Measurements from ENCODE around the gene BHLHE40. TPM values are rescaled to one million over a fixed set of nuclear protein-coding genes. Genes with fewer than 3 reads are reported as not detected.

The BHLHE40 gene
- total and polyA plus RNA-seq, 2 of the 4 experiments (the other 2 are of a cell fraction) = 22.8 to 31.8 TPM

- Histone ChIP-seq H3K18ac (ENCODE audit: low read depth, low read length) (no peak overlapping the region), H3K14ac (replicated peaks; ENCODE audit: low read depth, low read length) (no peak overlapping the region), H3K27ac (ENCODE audit: insufficient read depth, low read length) (no peak overlapping the region), H2AK9ac (replicated peaks; ENCODE audit: low read depth, low read length, poor library complexity) (no peak overlapping the region), H2AFZ (replicated peaks; ENCODE audit: low read length, poor library complexity) (peak overlapping the region; percentile 36), H3K36me3 (ENCODE audit: control insufficient read depth, insufficient read depth, low read length) (no peaks in the 10 kb centered on the region), H3K4me1 (ENCODE audit: control insufficient read depth, insufficient read depth, low read length) (no peaks in the 10 kb centered on the region; the same call in 1 of the 2 replicates), H3K79me1 (ENCODE audit: low read depth in 1 of 2, low read length in 2 of 2) (no peaks in the 10 kb centered on the region), H3K27me3 (ENCODE audit: control insufficient read depth, insufficient read depth, low read length) (no peaks in the 10 kb centered on the region), H3K23ac (ENCODE audit: low read depth, low read length) (no peak overlapping the region), H4K5ac (ENCODE audit: low read depth, low read length) (no peak overlapping the region), H2BK5ac (ENCODE audit: low read depth, low read length, poor library complexity, severe bottlenecking) (no peak overlapping the region), H3K9ac (ENCODE audit: low read depth, low read length) (no peak overlapping the region), H4K8ac (ENCODE audit: low read depth in 2 of 2, low read length in 2 of 2) (no peak overlapping the region), H3K4me2 (ENCODE audit: low read depth, low read length) (no peak overlapping the region), H3K4ac (ENCODE audit: low read depth, low read length) (no peak overlapping the region), H3K9me1 (ENCODE audit: insufficient read depth, low read length) (0 out of 2 replicates have a peak, but pooled peaks cover 2% of the 10 kb centered on the region), H2BK120ac (ENCODE audit: low read depth, low read length) (no peak overlapping the region), H3K9me3 (ENCODE audit: control insufficient read depth, insufficient read depth, low read length) (no peaks in the 10 kb centered on the region), H2BK15ac (ENCODE audit: low read depth, low read length) (no peak overlapping the region), H4K91ac (ENCODE audit: insufficient read depth, low read depth, low read length) (no peak overlapping the region), H3K56ac (ENCODE audit: extremely low read depth, insufficient read depth, low read length) (no peak overlapping the region), H2BK20ac (ENCODE audit: low read depth, low read length) (no peak overlapping the region), H4K20me1 (ENCODE audit: insufficient read depth, low read length) (no peaks in the 10 kb centered on the region), H3K4me3 (ENCODE audit: insufficient read depth, low read depth, low read length) (no peak overlapping the region), H2AK5ac (ENCODE audit: low read depth, low read length) (no peak overlapping the region)
- intact Hi-C loops (cut with micrococcal nuclease) (no loop called here), dilution Hi-C loops (cut with HindIII; ENCODE audit: low sequenced_read_pairs, unreplicated experiment) (no loop called here), in situ Hi-C loops (cut with MboI; ENCODE audit: low sequenced_read_pairs) (no loop called here)
- CTCF ChIA-PET = interaction anchor here (0.8 kb wide), 1 partner anchor 12 kb away, joined by 3 read pairs; no protein-coding TSS in a partner anchor
- POLR2A ChIA-PET (ENCODE audit: unreplicated experiment) = no interaction called here
- no peak for TF ChIP-seq RCOR1 (IDR thresholded peaks at IDR 0.05; ENCODE audit: insufficient replicate concordance, low read length)
- TF ChIP-seq CHD1 (IDR thresholded peaks at IDR 0.05; ENCODE audit: low read depth, low read length) = no peak
- no peak for TF ChIP-seq USF2 (IDR thresholded peaks at IDR 0.05; ENCODE audit: low read depth, low read length)
- no peak for TF ChIP-seq MXI1 (IDR thresholded peaks at IDR 0.05; ENCODE audit: borderline replicate concordance, low read depth, low read length)
- TF ChIP-seq RFX5 (IDR thresholded peaks at IDR 0.05; ENCODE audit: low read depth, low read length) = no peak
- TF ChIP-seq RAD21 (IDR thresholded peaks at IDR 0.05; ENCODE audit: low read length) = no peak
- no peak for TF ChIP-seq CEBPB (IDR thresholded peaks at IDR 0.05; ENCODE audit: low read depth, low read length)
- TF ChIP-seq SMC3 (IDR thresholded peaks at IDR 0.05; ENCODE audit: low read depth, low read length) = no peak
- no peak for TF ChIP-seq FOS (IDR thresholded peaks at IDR 0.05; ENCODE audit: low read depth, low read length)
- no peak for TF ChIP-seq POLR2A (IDR thresholded peaks at IDR 0.05; ENCODE audit: low read depth, low read length)
- TF ChIP-seq MAZ (IDR thresholded peaks at IDR 0.05; ENCODE audit: borderline replicate concordance, low read depth, low read length) = no peak
- TF ChIP-seq MAFK (IDR thresholded peaks at IDR 0.05; ENCODE audit: low read depth, low read length) = no peak
- TF ChIP-seq BHLHE40 (IDR thresholded peaks at IDR 0.05; ENCODE audit: low read depth, low read length) = no peak
- TF ChIP-seq NFE2L2 (IDR thresholded peaks at IDR 0.05; ENCODE audit: low read depth, low read length) = no peak
- no peak for TF ChIP-seq ELK1 (IDR thresholded peaks at IDR 0.05; ENCODE audit: borderline replicate concordance, low read depth, low read length)
- BruUV-seq (replicated peaks) = no TSS peak
- WGBS, 2 experiments (ENCODE audit: extremely low coverage in 2 of 2, insufficient read length in 1 of 2) = no CpG with 5 or more reads among the region's 4 CpGs
- DNase-seq = no peak
- no peak for ATAC-seq (ENCODE audit: low read depth)
Measured at GRCh38 chr3:5005367-5005766, 26.1 kb downstream of the BHLHE40 start.

Measured in IMR-90 (cell line).